ENCODE results near the gene NPIPA1.
"Not testable (repeated sequence)": the region's sequence is repeated elsewhere in the genome, so short reads cannot be mapped to it uniquely, and the experiment has no call there.

NPIPA1 gene

GRCh38 chr16:14937994-14938393 is 751 bp downstream of the NPIPA1 start:
- not testable (repeated sequence) for H3K9ac ChIP-seq (ENCODE audit: low read depth, low read length); H3K36me3 ChIP-seq (ENCODE audit: control insufficient read depth, insufficient read depth, low read length); H3K27me3 ChIP-seq (ENCODE audit: control insufficient read depth, insufficient read depth, low read length); H3K9me3 ChIP-seq (ENCODE audit: control insufficient read depth, insufficient read depth, low read length); H3K4me1 ChIP-seq (ENCODE audit: control insufficient read depth, insufficient read depth, low read length); H3K4me3 ChIP-seq (ENCODE audit: low read depth, low read length)

- H3K9ac ChIP-seq (ENCODE audit: low read depth, low read length); H3K9me3 ChIP-seq (ENCODE audit: control insufficient read depth, insufficient read depth, low read length): not testable (repeated sequence)
These were observed 5.4 kb downstream of the NPIPA1 start for GRCh38 chr16:14942686-14943085.

GRCh38 chr16:14955546-14956231 is 18.4 kb downstream of the NPIPA1 start:
- Histone ChIP-seq H3K4me1 (ENCODE audit: control insufficient read depth, insufficient read depth, low read length) (no peaks in the 10 kb centered on the region), H3K27me3 (ENCODE audit: control insufficient read depth, insufficient read depth, low read length) (no peaks in the 10 kb centered on the region), H3K4me3 (ENCODE audit: low read depth, low read length) (no peak overlapping the region), H3K9ac (ENCODE audit: low read depth, low read length) (no peak overlapping the region), H3K9me3 (ENCODE audit: control insufficient read depth, insufficient read depth, low read length) (no peaks in the 10 kb centered on the region), H3K36me3 (ENCODE audit: control insufficient read depth, insufficient read depth, low read length) (no peaks in the 10 kb centered on the region)

More at GRCh38 chr16:14942686-14943085, 5.4 kb downstream of the NPIPA1 start:
- not testable (repeated sequence) for H3K4me1 ChIP-seq (ENCODE audit: control insufficient read depth, insufficient read depth, low read length); H3K36me3 ChIP-seq (ENCODE audit: control insufficient read depth, insufficient read depth, low read length); H3K4me3 ChIP-seq (ENCODE audit: low read depth, low read length); H3K27me3 ChIP-seq (ENCODE audit: control insufficient read depth, insufficient read depth, low read length)

GRCh38 chr16:14957576-14958322 is 20.5 kb downstream of the NPIPA1 start:
- H3K27me3 ChIP-seq (ENCODE audit: control insufficient read depth, insufficient read depth, low read length), result no peaks in the 10 kb centered on the region
- H3K4me1 ChIP-seq (ENCODE audit: control insufficient read depth, insufficient read depth, low read length), result no peaks in the 10 kb centered on the region
- no peak overlapping the region for H3K9ac ChIP-seq (ENCODE audit: low read depth, low read length)
- no peaks in the 10 kb centered on the region for H3K36me3 ChIP-seq (ENCODE audit: control insufficient read depth, insufficient read depth, low read length)
- H3K4me3 ChIP-seq (ENCODE audit: low read depth, low read length), result no peak overlapping the region
- no peaks in the 10 kb centered on the region for H3K9me3 ChIP-seq (ENCODE audit: control insufficient read depth, insufficient read depth, low read length)

GRCh38 chr16:14958323-14958600 is 21.0 kb downstream of the NPIPA1 start:
- H3K9ac ChIP-seq (ENCODE audit: low read depth, low read length), result no peak overlapping the region
- no peak overlapping the region for H3K4me3 ChIP-seq (ENCODE audit: low read depth, low read length)
- H3K4me1 ChIP-seq (ENCODE audit: control insufficient read depth, insufficient read depth, low read length), result no peaks in the 10 kb centered on the region
- no peaks in the 10 kb centered on the region for H3K27me3 ChIP-seq (ENCODE audit: control insufficient read depth, insufficient read depth, low read length)
- no peaks in the 10 kb centered on the region for H3K36me3 ChIP-seq (ENCODE audit: control insufficient read depth, insufficient read depth, low read length)
- H3K9me3 ChIP-seq (ENCODE audit: control insufficient read depth, insufficient read depth, low read length), result no peaks in the 10 kb centered on the region

GRCh38 chr16:14958970-14959369 is 21.7 kb downstream of the NPIPA1 start:
- no peaks in the 10 kb centered on the region for H3K9me3 ChIP-seq (ENCODE audit: control insufficient read depth, insufficient read depth, low read length)
- H3K4me3 ChIP-seq (ENCODE audit: low read depth, low read length), result no peak overlapping the region
- H3K36me3 ChIP-seq (ENCODE audit: control insufficient read depth, insufficient read depth, low read length), result no peaks in the 10 kb centered on the region
- no peaks in the 10 kb centered on the region for H3K4me1 ChIP-seq (ENCODE audit: control insufficient read depth, insufficient read depth, low read length)
- H3K9ac ChIP-seq (ENCODE audit: low read depth, low read length), result no peak overlapping the region
- H3K27me3 ChIP-seq (ENCODE audit: control insufficient read depth, insufficient read depth, low read length), result no peaks in the 10 kb centered on the region

- H3K27me3 ChIP-seq (ENCODE audit: control insufficient read depth, insufficient read depth, low read length), result no peaks in the 10 kb centered on the region
- H3K4me3 ChIP-seq (ENCODE audit: low read depth, low read length), result no peak overlapping the region
- no peaks in the 10 kb centered on the region for H3K4me1 ChIP-seq (ENCODE audit: control insufficient read depth, insufficient read depth, low read length)
- H3K9me3 ChIP-seq (ENCODE audit: control insufficient read depth, insufficient read depth, low read length), result no peaks in the 10 kb centered on the region
- no peak overlapping the region for H3K9ac ChIP-seq (ENCODE audit: low read depth, low read length)
- no peaks in the 10 kb centered on the region for H3K36me3 ChIP-seq (ENCODE audit: control insufficient read depth, insufficient read depth, low read length)
These were observed 24.4 kb downstream of the NPIPA1 start for GRCh38 chr16:14961405-14962186.

GRCh38 chr16:14963281-14964173 is 26.3 kb downstream of the NPIPA1 start:
- H3K36me3 ChIP-seq (ENCODE audit: control insufficient read depth, insufficient read depth, low read length), result no peaks in the 10 kb centered on the region
- H3K4me1 ChIP-seq (ENCODE audit: control insufficient read depth, insufficient read depth, low read length), result no peaks in the 10 kb centered on the region
- H3K27me3 ChIP-seq (ENCODE audit: control insufficient read depth, insufficient read depth, low read length), result no peaks in the 10 kb centered on the region
- no peak overlapping the region for H3K9ac ChIP-seq (ENCODE audit: low read depth, low read length)
- H3K9me3 ChIP-seq (ENCODE audit: control insufficient read depth, insufficient read depth, low read length), result no peaks in the 10 kb centered on the region
- H3K4me3 ChIP-seq (ENCODE audit: low read depth, low read length), result no peak overlapping the region

- Histone ChIP-seq H3K4me3 (ENCODE audit: low read depth, low read length) (no peak overlapping the region), H3K36me3 (ENCODE audit: control insufficient read depth, insufficient read depth, low read length) (no peaks in the 10 kb centered on the region), H3K27me3 (ENCODE audit: control insufficient read depth, insufficient read depth, low read length) (no peaks in the 10 kb centered on the region), H3K4me1 (ENCODE audit: control insufficient read depth, insufficient read depth, low read length) (no peaks in the 10 kb centered on the region), H3K9me3 (ENCODE audit: control insufficient read depth, insufficient read depth, low read length) (no peaks in the 10 kb centered on the region), H3K9ac (ENCODE audit: low read depth, low read length) (no peak overlapping the region)
These were observed 28.1 kb downstream of the NPIPA1 start for GRCh38 chr16:14965328-14965727.

- H3K9me3 ChIP-seq (ENCODE audit: control insufficient read depth, insufficient read depth, low read length); H3K27me3 ChIP-seq (ENCODE audit: control insufficient read depth, insufficient read depth, low read length); H3K4me1 ChIP-seq (ENCODE audit: control insufficient read depth, insufficient read depth, low read length); H3K36me3 ChIP-seq (ENCODE audit: control insufficient read depth, insufficient read depth, low read length); H3K4me3 ChIP-seq (ENCODE audit: low read depth, low read length); H3K9ac ChIP-seq (ENCODE audit: low read depth, low read length): not testable (repeated sequence)
These were observed 32.6 kb downstream of the NPIPA1 start for GRCh38 chr16:14969795-14970194.

- H3K27me3 ChIP-seq (ENCODE audit: control insufficient read depth, insufficient read depth, low read length); H3K36me3 ChIP-seq (ENCODE audit: control insufficient read depth, insufficient read depth, low read length); H3K4me3 ChIP-seq (ENCODE audit: low read depth, low read length); H3K9me3 ChIP-seq (ENCODE audit: control insufficient read depth, insufficient read depth, low read length); H3K4me1 ChIP-seq (ENCODE audit: control insufficient read depth, insufficient read depth, low read length); H3K9ac ChIP-seq (ENCODE audit: low read depth, low read length): not testable (repeated sequence)
These were observed 34.5 kb downstream of the NPIPA1 start for GRCh38 chr16:14971621-14972228.

Measured in iPS-15b (cell line).